Stimulated activated naive CD8-positive, alpha-beta T cell treated with anti-CD3 and anti-CD28 coated beads, Interleukin-15, amount 100 ng/mL, for 72 hours (primary cell): ENCODE results near the gene CHST11.

Source experiments
- ATAC-seq: fragments of 150-1000 bp; cut with Tn5 transposase; 2 replicates; pipeline ENCODE4 v1.10.0; 2021; ENCODE audit warnings: mild to moderate bottlenecking, moderate library complexity
- DNase-seq, 2 donors: peaks; one replicate each; pipeline ENCODE4 v3.0.0; 2021 to 2022
- H3K27ac Mint-ChIP-seq, 2 donors: one replicate each; pipeline ENCODE4 v1.8.0; 2022; ENCODE audit warnings: mild to moderate bottlenecking in 2 of 2, mixed read lengths in 2 of 2, moderate library complexity in 2 of 2
- H3K27me3 Mint-ChIP-seq: one replicate; pipeline ENCODE4 v1.8.0; 2022; ENCODE audit warnings: mixed read lengths
- H3K4me1 Mint-ChIP-seq: one replicate; pipeline ENCODE4 v1.8.0; 2022; ENCODE audit warnings: mild to moderate bottlenecking, mixed read lengths
- H3K4me3 Mint-ChIP-seq, 2 donors: one replicate each; pipeline ENCODE4 v1.8.0; 2022; ENCODE audit warnings: mild to moderate bottlenecking in 2 of 2, mixed read lengths in 2 of 2, moderate library complexity in 1 of 2
- H3K9me3 Mint-ChIP-seq, 2 donors: one replicate each; pipeline ENCODE4 v1.8.0; 2022; ENCODE audit warnings: mixed read lengths in 2 of 2

CHST11 gene

DNA sequence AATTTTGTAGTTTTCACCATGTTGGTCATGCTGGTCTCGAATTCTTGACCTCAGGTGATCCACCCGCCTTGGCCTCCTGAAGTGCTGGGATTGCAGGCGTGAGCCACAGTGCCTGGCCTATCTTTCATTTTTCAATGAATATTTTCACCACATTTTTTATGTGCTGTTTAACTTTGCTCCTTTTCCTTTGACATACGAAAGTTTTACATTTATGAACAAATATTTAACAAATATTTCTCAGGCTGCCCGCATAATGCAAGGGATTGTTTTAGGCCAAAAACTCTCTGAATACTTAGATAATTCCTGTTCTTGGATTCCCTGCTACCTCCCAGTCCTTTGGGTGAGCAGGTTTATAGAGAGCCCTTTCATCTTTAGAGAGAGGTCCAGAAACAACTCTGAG, 8.7 kb upstream of the CHST11 start:
- no peak overlapping the region for H3K4me3 Mint-ChIP-seq
- DNase-seq (no peak), ATAC-seq (no peak)
- no peak overlapping the region for H3K27ac Mint-ChIP-seq
- no peaks in the 10 kb centered on the region for H3K27me3 Mint-ChIP-seq
- no peaks in the 10 kb centered on the region for H3K9me3 Mint-ChIP-seq
- H3K4me1 Mint-ChIP-seq, result no peaks in the 10 kb centered on the region

DNA sequence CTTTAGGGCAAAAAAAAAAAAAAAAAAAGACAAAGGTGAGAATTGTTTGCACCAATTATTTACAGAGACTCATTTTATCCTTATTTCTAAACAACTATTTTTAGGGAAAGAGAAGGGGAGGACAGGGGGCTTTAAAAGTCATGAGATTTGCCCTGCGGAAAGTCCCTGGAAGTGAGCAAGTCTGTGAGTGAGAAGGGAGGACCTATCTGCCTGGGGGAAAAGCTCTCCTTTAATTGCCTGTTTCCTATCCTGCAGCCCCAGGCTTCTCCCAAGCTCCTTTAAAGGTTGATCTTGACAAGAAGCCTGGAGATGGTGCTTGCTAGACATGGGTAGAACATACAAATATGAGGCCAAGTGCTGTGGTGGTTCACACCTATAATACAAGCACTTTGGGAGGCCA, 8.3 kb upstream of the CHST11 start:
- ATAC-seq, result no peak
- no peak overlapping the region for H3K4me3 Mint-ChIP-seq
- DNase-seq, result no peak
- H3K27ac Mint-ChIP-seq, result no peak overlapping the region
- no peaks in the 10 kb centered on the region for H3K4me1 Mint-ChIP-seq
- H3K27me3 Mint-ChIP-seq, result no peaks in the 10 kb centered on the region
- no peaks in the 10 kb centered on the region for H3K9me3 Mint-ChIP-seq

DNA sequence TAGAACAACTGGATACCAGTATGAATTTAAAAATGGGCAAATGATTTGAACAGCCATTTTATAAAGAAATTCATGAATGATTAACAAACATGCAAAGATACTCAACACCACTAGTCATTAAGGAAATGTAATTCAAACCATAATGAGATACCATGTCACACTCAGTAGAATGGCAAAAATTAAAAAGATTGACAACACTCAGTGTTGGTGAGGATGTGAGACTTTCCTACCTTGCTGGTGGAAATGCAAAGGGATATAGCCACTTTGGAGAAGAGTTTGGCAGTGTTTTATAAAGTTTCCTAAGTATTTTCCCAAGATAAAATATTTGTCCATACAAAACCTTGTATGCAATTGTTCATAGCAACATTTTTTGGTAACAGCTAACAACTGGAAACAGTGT, 6.0 kb upstream of the CHST11 start:
- ATAC-seq, result no peak
- Mint-ChIP-seq H3K9me3 (no peaks in the 10 kb centered on the region), H3K4me1 (peaks cover 4% of the 10 kb centered on the region), H3K27ac (no peak overlapping the region), H3K4me3 (no peak overlapping the region), H3K27me3 (no peaks in the 10 kb centered on the region)
- no peak for DNase-seq

DNA sequence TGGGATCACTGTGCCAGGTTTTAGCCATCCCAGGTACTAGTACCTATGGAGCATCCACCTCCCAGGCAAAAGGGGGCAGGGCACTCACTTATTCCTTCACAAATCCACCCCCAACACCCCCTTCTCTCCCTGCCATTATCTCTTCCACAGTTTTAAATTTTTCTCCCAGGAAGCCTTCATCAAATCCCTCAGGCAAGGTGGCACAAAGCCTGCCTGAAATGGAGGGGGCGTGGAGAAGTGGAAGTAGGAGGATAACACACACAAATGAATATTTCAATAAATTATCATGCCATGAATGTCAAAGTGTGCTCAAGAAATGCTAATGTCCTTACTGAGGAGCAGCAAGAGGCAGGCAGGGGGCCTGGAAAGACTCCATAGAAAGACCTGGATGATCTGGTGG, 4.7 kb upstream of the CHST11 start:
- no peak overlapping the region for H3K27ac Mint-ChIP-seq
- ATAC-seq, result no peak
- DNase-seq, result no peak
- no peaks in the 10 kb centered on the region for H3K27me3 Mint-ChIP-seq
- peaks cover 14% of the 10 kb centered on the region for H3K4me1 Mint-ChIP-seq
- H3K9me3 Mint-ChIP-seq, result no peaks in the 10 kb centered on the region
- H3K4me3 Mint-ChIP-seq, result no peak overlapping the region

- no peak for DNase-seq
- ATAC-seq, result no peak
- H3K27me3 Mint-ChIP-seq, result no peaks in the 10 kb centered on the region
- H3K4me3 Mint-ChIP-seq, result no peak overlapping the region
- H3K4me1 Mint-ChIP-seq, result peaks cover 14% of the 10 kb centered on the region
- no peak overlapping the region for H3K27ac Mint-ChIP-seq
- H3K9me3 Mint-ChIP-seq, result no peaks in the 10 kb centered on the region
Measured at GRCh38 chr12:104453133-104453532, 3.6 kb upstream of the CHST11 start.

GRCh38 chr12:104454997-104455396, 1.8 kb upstream of the CHST11 start:
- DNase-seq (no peak), ATAC-seq (no peak)
- Mint-ChIP-seq H3K9me3 (no peaks in the 10 kb centered on the region), H3K4me1 (peaks cover 26% of the 10 kb centered on the region), H3K27me3 (no peaks in the 10 kb centered on the region), H3K4me3 (no peak overlapping the region), H3K27ac (no peak overlapping the region)

- ATAC-seq, result no peak
- H3K9me3 Mint-ChIP-seq, result no peaks in the 10 kb centered on the region
- peak overlapping the region; percentile 94 to 100 for H3K4me3 Mint-ChIP-seq
- DNase-seq, result no peak
- H3K27me3 Mint-ChIP-seq, result no peaks in the 10 kb centered on the region
- peaks cover 34% of the 10 kb centered on the region for H3K4me1 Mint-ChIP-seq
- H3K27ac Mint-ChIP-seq, result peak overlapping the region in 1 of 2 donors; percentile 97
Measured at GRCh38 chr12:104455578-104456416, 951 bp upstream of the CHST11 start.

DNA sequence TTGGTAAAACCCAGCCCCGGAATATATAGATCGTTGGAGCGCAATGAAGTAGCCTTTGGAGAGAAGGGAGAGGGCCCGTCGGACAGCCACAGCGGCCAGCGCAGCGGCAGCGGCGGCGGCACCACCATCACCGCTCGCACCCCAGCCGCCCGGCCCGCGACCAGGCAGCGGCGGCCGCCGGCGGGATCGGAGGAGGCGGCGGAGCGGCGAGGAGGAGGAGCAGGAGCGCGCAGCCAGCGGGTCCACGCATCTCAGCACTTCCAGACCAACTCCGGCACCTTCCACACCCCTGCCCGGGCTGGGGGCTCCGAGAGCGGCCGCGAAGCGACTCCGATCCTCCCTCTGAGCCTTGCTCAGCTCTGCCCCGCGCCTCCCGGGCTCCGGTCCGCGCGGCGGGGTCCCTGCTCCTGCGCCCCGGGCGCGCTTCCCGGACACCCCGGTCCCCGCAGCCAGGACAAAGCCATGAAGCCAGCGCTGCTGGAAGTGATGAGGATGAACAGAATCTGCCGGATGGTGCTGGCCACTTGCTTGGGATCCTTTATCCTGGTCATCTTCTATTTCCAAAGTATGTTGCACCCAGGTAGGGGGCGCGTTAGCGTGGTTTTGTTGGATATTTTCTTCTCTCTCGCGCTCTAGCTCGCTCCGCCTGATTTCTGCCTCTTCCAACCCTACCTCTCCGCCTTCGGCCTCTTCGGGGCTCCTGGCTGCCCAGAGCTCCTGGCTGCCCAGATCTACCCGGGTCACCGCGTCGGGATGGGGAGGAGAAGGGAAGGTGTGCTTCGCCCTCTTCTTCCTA, 400 bp downstream of the CHST11 start:
- peaks cover 48% of the 10 kb centered on the region for H3K4me1 Mint-ChIP-seq

GRCh38 chr12:104457746-104458693, 1.3 kb downstream of the CHST11 start:
- Mint-ChIP-seq H3K27ac (peak overlapping the region; percentile 96 to 99), H3K9me3 (no peaks in the 10 kb centered on the region), H3K27me3 (no peaks in the 10 kb centered on the region), H3K4me3 (peak overlapping the region; percentile 99 to 100), H3K4me1 (peaks cover 56% of the 10 kb centered on the region)
- peak; percentile 56 to 61 for DNase-seq
- ATAC-seq, result peak; percentile 41

More for the DNA sequence above, 400 bp downstream of the CHST11 start:
- Mint-ChIP-seq H3K9me3 (no peaks in the 10 kb centered on the region), H3K27me3 (no peaks in the 10 kb centered on the region), H3K27ac (peak overlapping the region; percentile 97 to 99), H3K4me3 (peak overlapping the region; percentile 99 to 100)
- peak; percentile 66 to 70 for DNase-seq
- peak; percentile 68 for ATAC-seq

GRCh38 chr12:104458694-104459367, 2.1 kb downstream of the CHST11 start:
- no peaks in the 10 kb centered on the region for H3K27me3 Mint-ChIP-seq
- peak overlapping the region; percentile 99 to 100 for H3K4me3 Mint-ChIP-seq
- DNase-seq (peak in 1 of 2 donors; percentile 19), ATAC-seq (no peak)
- H3K4me1 Mint-ChIP-seq, result peaks cover 64% of the 10 kb centered on the region
- H3K9me3 Mint-ChIP-seq, result no peaks in the 10 kb centered on the region
- peak overlapping the region in 1 of 2 donors; percentile 80 for H3K27ac Mint-ChIP-seq

DNA sequence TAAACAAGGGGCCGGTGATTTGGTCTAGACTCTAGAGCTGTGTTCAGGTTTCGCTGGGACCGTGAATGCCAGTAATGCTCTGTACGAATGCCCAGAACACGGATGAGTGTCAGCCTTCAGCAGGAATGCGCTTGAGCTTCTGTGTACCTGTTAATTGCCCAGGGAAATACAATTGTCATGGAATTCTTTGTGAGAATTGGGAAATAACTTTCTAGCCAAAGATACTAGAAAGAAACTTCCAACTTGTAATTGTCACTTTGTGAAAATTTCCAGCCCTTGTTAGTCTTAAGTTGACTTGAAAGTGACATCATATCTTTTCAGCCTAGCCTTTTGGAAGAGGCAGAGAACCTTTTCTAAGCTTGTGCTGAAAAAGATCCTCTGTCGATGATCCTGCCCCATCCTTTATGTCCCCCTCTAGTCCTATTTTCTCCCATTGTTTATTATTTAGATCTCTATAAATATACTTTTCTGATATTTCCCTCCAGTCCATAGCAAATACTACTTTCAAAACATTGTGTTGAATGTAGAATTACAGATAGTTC, 2.7 kb downstream of the CHST11 start:
- H3K4me3 Mint-ChIP-seq, result peak overlapping the region; percentile 99 to 100
- no peak for ATAC-seq
- no peak for DNase-seq
- peaks cover 71% of the 10 kb centered on the region for H3K4me1 Mint-ChIP-seq
- peak overlapping the region in 1 of 2 donors; percentile 80 for H3K27ac Mint-ChIP-seq
- H3K27me3 Mint-ChIP-seq, result no peaks in the 10 kb centered on the region
- no peaks in the 10 kb centered on the region for H3K9me3 Mint-ChIP-seq

GRCh38 chr12:104460041-104460719, 3.4 kb downstream of the CHST11 start:
- no peak for ATAC-seq
- no peak for DNase-seq
- Mint-ChIP-seq H3K9me3 (no peaks in the 10 kb centered on the region), H3K4me3 (peak overlapping the region; percentile 99 to 100), H3K4me1 (peaks cover 78% of the 10 kb centered on the region), H3K27me3 (no peaks in the 10 kb centered on the region), H3K27ac (no peak overlapping the region)

DNA sequence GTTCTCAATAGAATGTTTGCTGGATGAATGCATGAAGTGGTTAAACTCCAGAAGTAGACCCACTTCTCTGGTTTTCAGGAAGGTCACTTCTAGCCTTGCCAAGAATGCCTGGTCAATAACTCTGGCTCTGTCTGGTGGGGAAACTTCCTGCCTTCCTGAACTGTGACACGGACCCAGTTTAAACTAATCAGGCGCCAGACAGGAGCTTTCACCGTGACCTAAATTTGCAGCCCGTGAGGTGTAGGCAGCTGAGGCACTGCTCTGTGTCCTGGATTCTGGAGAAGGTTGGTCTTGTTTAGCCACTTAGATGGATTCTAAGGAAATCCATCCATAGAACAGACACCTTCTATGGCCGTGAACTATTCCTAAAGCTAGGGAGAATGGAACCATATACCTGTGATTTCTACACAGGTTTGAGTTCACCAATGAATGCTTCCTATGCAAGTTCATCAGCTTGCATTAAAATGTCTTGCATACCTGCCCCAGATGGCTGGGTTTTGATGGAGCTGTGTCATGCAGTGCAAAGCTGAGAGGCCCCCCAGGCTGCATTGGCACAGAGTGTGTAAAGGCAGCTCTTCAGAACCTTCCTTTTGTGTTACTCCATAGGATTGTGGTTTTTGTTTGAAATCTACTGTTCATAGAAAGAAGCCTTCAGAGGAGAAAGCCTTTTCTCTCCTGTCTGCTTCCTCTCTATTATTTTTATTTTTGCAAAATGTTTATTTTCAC, 4.4 kb downstream of the CHST11 start:
- DNase-seq (no peak), ATAC-seq (no peak)
- Mint-ChIP-seq H3K4me1 (peaks cover 76% of the 10 kb centered on the region), H3K9me3 (no peaks in the 10 kb centered on the region), H3K27ac (no peak overlapping the region), H3K4me3 (peak overlapping the region; percentile 37 to 39), H3K27me3 (no peaks in the 10 kb centered on the region)
